GM19043 (cell line): ENCODE results near the gene B3GAT1.

Experiments
- ATAC-seq: cut with Tn5 transposase; IDR thresholded peaks from one replicate; pipeline ENCODE4 v1.9.1; 2021; ENCODE audit warnings: low read depth; ENCODE audit not compliant: unreplicated experiment

B3GAT1 gene

DNA sequence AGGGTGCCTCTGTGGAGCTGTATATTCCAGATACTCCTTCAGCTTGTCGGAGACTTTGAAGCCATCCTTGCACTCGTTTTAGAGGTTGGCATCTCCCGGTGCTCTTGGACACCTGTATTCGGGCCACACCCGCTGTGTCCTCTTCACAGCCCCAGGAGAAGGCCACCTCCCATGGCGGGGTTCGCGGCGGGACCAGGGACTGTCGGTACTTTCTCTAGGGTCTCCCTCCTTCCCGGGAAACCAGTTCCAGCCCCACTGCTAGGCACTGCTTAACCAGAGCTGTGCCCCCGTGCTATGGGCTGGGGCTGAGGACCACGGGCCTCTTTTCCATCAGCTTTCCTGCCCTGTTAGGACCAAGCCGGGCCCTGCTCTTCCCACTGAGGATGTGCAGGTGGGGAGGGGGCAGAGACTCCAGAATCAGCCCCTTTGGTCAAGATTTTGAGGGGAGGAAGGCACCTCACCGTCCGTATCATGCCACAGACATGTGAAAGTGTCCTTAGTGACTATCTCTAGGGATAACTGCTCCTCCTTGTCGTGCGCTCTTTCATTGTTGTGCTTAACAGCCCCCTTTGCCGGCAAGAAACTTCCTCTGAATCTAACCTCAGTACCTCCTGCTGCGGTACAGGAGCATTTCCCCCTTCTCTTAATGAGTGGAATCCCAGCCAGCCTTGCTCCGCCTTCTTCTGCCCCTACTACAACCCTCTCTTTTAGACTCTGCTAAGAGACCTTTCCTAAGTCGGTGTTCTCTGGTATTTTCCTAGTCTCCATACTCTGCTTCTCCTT lies 1.2 kb upstream of the B3GAT1 start:
- ATAC-seq, result no peak

DNA sequence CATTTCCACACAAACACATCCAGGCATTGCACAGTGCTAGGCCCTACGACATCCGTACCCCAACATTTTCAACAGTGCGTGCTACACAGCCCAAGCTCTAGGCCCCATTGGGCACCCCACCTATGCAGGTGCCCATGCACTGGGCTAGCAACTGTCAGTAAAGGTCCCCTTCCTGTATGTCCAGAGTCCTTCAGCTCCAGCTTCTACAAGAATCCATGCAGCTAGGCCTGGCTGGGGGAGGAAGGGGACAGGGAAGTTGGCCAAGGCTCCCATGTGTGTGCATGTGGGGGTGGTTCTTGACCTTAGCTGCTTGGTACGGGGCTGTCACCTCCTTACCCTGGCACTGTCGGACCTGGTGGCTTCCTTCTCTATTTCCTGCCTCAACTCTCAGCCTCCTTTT lies 1.3 kb downstream of the B3GAT1 start:
- no peak for ATAC-seq

DNA sequence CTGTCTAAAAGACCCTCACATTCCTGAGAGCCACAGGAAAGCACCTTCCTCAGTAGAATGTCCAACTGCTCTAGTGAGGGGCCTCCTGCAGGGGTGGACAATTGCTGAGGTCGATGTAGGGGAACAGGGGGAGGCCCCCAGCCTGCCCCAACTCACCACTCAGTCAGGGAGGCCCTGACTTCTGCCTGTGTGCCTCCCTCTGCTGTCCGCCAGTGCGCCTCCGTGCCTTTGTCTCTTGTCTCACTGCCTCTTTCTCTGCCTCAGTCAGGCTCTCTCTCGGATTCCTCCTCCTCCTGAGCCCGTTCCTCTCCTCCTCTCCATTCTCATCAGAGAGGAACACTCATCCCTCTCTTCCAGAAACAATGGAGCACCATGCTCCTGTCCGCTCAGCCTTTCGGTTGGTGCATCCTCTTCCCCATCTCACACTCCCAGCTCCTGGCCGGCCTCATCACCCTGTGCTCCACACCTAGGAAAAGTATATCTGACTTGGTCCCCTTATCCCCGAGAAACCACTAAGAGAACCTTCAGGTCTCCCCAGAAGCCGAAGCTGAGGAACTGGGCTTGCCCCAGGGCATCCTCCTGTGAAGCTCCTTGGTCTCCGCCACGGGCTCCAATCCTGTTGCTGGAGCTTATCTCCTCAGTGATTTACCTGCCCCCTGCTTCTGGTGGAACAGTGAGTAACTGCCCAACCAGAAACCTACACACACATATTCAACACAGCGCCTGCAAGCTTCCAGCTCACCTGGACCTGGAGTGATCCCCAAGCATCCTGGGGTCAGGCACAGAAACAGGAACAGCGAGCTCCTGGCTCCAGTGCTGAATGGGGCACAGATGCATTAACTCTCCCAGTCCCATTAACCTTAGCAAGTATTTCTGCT lies 2.3 kb downstream of the B3GAT1 start:
- ATAC-seq, result no peak

DNA sequence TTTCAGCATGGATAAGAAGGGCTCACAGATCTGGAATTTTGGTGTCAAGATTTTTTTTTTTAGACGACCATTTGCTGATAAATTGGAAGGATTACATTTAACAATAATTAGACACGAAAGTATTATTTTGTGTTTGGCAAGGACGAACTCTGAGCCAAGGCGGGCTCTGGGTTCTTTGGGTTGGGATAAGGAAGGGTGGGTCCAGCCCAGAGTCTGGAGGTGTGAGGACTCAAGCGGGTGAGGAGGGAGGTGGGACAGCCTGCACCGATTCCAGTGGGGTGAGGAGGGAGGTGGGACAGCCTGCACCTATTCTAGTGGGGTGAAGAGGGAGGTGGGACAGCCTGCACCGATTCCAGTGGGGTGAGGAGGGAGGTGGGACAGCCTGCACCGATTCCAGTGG lies 4.1 kb downstream of the B3GAT1 start:
- no peak for ATAC-seq

DNA sequence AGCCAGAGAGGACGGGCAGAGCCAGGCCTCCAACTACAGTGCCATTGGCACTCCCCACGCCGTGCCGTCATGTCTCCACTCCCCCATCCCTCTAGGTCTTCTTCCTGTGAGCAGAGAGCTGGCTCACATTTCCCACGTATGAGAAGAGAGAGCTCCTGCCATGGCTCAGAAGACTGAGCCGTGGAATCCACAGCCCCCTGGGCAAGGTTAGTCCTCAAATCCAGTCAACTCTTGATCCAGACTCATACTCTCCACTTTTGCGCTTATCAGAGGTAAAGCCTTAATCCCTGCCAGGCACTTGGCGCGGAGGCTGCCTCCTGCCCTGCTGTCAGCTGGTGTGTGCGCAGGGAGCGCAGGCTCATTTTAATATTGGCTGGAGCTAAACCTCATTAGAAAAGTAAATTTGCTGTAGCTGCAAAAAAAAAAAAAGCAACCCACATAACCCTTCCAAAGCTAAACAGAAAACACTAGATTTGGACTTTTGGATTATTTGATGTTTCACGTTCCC lies 4.7 kb downstream of the B3GAT1 start:
- ATAC-seq, result no peak

DNA sequence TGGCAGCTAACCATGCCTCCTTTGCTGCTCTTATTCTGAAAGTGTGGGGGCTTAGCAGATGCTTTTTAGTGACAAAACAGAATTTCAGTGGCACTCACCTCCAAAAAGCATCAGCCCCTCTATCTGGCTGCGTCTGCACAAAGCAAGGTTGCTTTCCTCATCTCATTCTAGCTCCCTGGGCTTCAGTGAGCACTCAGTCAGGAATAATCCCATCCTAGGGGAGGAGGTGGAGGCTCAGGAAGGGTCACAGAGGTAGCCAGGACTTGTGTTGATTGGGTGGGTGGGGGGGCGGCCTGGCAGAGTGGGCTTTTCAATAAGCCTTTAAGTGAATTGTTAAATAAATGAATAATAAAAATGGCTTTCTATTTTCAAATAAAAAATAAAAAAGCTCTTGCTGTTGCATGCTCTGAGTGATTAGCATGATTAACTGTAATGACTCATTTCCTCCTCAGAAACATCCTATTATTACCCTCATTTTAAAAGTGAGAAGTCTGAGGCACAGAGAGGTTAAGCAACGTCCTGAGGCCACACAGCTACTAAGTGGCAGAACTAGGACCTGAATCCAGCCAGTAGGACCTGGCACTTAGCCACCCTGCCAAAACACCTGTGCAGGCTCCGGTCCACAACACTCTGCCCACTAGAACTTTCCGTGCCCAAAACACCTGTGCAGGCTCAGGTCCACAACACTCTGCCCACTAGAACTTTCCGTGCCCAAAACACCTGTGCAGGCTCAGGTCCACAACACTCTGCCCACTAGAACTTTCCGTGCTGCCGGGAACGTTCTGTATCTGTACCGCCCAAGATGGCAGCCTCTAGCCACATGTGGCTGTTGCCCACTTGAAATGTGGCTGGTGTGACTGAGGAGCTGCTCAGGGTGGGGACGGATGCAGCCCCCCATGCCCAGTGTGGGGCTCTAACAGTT lies 5.5 kb downstream of the B3GAT1 start:
- no peak for ATAC-seq

DNA sequence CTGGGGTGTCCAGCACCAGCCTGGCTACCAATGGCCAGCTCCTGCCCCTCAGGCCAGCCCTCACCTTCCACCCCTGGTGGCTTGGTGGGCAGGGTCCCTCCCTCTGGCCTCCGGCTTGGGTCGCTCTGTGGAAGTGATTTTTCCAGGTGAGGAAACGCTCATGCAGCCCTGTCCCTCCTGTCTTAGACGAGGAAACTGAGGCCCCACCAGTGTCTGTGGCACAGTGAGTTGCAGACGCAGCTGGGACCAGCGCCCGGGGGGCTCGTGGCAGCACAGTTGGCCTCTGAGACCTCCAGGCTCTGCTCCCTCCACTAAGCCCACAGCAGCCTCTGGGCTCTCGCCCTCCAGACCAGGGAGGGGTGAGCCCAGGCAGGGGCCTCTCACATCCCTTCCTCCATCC lies 6.2 kb downstream of the B3GAT1 start:
- ATAC-seq, result no peak

DNA sequence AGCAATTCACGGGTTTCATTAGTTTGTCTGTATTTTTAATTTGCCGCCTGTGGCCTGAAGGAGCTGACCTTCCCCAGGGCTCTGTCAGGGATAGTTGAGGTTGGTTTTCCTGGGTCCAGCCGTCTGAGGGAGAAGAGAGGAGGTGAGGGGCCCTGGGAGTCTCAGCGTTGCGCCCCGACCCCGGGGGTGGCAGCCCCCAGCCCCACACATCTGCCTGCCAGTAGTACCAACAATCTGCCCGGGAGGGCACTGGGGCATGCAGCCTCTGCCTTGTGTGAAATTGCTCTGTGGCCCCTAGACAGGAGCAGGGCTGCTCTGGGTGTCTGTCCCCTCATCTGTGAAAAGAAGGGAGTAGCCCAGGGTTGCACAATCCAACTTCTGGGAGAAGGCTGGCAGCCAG lies 6.6 kb downstream of the B3GAT1 start:
- no peak for ATAC-seq

DNA sequence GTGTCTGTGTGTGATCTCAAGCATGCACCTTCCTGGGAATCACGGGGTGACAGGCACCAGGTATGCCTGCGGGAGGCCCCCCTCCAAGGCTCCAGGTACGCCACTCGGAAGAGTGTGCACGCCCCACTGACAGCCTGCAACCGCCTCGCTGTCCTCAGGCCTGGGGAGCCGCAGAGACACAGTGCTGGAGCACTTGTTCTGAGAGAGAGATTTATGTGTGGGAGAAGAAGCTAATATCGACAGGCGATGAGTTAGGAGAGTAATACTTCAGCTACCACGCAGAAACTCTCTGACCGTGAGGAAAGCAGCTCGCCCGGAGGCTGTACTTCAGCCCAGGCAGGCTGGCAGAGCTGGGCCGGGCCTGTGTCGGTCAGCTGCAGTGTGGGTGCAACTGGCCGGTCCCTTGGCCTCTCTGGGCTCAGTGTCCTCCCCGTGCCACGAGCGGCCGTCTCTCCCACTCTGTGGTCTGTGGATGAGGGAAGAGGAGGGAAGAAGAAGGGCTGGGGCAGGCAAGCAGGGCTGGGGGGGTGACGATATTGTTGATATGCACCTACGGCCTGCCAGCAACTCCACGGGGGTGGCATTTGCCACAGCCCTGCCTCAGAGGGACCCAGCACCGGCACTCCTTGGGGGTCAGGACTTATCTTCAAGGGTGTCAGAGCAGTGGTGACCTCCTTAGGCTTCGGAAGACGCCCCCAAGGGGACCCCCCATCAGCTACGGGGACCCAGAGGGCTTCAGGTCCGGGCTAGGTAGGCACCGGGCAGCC lies 7.3 kb downstream of the B3GAT1 start:
- ATAC-seq, result no peak

DNA sequence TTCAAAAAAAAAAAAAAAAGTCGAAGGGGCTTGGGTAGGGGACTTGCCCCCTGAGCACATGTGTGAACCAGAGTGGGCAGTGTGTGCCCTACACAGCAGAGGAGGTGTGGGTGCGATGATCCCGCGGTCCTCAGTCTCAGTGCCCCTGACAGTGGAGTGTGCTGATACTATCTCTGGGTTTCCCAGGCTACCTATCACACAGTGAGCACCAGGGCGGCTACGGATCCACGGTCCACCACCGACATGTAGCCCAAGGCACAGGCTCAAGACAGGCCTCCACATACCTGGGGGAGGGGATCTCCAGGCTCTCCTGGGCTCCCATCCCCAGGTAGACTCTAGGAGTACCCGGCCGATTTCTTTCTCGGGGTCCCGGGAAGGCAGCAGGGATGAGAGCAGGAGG lies 9.1 kb downstream of the B3GAT1 start:
- ATAC-seq, result no peak

DNA sequence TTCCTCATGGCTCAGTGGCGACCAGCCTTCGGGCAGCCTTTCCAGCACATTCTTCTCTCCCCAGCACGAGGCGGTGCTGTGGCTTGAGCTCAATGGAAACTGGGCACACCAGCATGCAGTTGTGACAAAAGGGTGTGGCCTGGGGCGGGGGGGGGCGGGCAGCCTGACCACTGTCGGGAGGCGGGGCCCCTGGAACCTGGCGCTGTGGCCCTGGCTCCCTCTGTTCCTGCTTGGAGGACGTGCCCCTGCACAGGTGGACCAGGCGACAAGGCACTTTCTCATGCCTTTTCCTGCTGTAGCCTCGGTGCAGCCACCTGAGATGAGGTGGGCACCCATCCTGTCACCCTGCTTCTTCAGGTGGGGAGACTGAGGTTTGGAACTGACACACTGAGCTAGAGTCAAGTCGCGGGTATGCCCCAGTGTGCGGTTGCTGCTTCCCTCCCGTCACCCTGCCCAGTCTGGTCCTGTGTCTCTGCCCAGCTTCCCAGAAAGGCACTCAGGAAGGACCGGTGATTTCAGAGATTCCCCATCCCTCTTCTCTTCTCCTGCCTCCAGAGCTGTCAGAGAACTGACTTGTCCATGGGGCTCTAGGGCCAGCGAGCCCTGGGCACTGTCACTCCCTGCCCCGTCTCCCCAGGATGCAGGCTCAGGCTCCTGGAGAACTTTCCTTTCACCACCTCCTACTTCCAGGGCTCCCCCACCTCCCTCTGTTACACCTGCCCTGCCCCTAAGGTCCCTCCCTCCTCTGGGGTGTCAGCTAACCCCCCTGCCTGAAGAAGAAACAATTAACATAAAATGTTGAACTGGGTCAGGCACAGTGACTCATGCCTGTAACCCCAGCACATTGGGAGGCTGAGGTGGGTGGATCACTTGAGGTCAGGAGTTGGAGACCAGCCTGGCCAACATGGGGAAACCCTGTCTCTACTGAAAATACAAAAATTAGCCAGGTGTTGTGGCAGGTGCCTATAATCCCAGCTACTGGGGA lies 9.9 kb downstream of the B3GAT1 start:
- no peak for ATAC-seq

DNA sequence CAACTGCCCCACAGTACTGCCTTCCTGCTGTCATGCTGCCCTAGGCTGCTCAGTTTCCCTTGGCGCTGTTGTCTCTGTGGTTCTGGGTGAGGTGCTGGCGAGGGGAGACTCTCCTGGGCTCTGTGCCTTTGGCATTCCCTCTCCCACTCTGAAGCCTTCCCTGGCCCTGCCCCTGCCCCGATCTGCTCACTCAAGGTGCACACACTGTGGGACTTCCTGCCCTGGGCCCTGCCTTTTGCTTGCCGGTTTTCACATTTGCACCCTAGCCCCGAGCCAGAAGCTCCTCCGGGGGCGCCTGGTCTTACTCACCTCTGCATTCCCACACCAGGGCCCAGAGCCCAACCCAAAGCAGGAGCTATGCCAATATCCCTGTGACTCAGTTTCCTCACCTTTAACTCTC lies 12.0 kb downstream of the B3GAT1 start:
- no peak for ATAC-seq

DNA sequence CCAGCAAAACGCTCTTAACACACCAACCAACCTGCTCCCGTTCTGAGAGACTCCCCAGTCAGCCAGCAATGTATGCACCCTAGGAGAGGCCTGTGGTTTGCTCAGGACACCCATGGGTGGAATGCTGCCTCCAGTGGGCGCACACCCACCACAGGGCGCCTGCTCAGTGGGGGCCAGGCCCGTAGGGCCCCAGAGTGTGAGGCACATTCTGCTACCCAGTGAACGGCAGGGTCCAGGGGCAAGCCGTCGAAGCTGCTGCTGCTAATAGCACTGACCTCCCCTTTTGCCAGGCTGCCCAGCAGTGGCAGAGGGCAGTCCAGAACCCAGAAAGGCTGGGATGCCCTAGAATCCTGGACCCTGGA lies 12.8 kb downstream of the B3GAT1 start:
- no peak for ATAC-seq

DNA sequence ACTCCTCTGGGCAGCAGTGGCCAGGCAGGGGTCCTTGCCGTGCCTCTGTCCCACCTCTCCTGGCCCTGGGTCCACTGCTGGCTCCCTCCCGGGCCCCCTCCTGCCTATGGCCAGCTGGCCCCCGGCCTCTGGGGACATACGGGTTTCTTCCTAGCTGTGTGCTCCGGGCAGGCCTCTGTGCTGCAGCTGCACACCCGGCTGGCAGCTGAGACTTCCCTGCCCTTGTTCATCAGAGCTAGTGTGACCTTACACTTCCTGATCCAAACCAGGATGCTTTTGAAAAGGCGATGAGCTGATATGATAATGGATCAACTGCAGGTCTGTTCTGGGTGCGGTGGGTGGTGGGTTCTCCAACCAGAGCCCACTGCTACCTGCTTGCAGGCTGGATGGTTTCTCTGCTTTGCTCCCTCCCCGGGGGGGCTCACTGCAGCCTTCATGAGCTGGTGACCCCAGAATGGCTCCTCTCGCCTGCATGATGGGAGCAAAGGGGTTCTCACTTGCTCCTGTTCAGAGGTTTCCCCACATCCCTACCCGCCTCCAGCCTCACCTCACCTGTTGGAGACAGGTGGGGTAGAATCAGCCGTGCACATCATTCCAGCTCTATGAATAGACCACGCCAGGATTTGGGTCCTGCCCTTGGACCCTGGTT lies 13.3 kb downstream of the B3GAT1 start:
- ATAC-seq, result no peak

DNA sequence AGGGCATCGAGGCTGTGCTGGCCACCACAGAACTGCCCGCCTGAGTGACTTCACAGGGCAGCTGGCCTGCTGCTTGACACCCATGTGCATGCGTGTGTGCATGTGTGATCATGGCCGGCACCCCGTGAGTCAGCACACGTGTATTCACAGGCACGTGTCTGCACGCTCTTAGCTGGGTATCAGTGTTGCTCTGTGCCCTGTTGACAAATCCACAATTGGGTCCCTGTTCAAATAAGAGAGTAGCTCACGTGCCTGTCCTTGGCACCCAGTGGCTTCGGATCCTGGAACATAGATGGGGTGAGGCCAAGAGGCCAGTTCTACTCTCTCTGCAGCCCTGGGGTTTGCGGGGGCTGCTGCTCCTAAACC lies 14.0 kb downstream of the B3GAT1 start:
- no peak for ATAC-seq

DNA sequence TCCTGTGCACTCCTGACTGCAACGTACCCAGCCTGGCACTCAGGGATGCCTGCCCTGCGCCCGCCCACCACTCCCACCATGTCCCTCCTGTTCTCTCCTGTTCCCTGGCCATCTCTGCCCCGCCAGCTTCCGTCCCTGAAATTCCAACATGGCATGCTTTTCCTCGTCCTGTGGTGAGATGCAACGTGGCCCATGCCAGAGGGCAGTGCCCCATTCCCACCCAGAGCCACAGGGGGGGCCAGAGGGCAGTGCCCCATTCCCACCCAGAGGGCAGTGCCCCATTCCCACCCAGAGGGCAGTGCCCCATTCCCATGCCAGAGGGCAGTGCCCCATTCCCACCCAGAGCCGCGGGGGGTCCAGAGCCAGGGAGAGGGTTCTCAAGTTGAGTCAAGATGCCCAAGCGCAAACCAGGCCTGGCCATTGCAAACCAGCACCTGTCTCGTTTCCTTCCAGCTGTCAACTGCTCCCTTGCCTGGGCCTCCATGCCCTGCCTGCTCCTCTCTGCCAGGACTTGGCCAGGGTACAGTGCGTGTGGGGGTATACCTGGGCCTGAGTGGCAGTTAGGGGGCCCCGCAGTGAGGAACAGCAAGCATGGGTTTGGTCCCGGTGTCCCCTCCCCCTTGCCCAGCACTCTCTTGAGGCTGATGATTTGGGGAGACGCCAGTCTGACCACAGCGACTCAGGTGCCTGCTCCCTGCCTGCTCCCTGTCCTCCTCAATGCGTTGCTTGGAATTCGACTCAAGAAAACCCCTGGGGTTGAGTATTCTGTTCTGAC lies 14.6 kb downstream of the B3GAT1 start:
- ATAC-seq, result no peak

DNA sequence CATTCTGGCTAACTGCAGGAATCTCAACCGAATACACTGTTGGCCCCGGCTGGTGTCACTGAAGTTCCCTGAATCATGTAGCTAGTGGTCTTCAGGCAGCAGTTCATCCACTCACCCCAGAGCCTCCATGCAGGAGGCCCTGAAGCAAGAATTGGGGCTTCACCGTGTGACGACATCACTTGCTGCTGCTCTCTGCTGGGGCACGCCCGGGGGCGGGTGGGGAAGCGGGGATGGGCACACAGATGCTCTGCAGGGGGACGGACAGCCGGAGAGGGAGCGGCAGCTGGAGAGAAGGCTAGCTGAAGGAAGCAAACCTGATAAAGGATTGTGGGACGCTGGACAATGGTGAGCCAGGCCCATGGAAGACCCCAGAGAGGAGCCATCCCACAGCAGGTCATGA lies 17.0 kb downstream of the B3GAT1 start:
- no peak for ATAC-seq

DNA sequence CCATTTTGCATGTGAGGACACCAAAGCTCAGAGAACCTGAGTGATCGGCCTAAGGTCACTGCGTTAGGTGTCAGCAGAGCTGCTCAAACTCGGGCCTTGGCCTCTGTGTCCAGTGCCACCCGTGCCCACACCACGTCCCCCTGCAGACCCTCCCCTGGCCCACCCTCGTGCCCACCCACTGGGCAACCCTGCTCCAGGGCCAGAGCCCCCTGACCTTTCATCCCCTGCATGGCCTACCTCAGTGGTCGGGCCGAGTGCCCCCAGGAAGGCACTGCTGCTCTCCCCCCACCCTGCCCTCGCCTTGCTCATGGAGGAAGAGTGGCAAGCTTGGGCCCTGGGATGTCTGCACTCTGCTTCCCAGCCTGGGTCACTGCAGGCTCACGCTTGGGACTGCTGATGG lies 17.7 kb downstream of the B3GAT1 start:
- ATAC-seq, result no peak
